Measurements from ENCODE around the gene LIX1L.
A peak's percentile ranks its signal among the peaks of the same experiment; 100 is the strongest.

Gene LIX1L

DNA sequence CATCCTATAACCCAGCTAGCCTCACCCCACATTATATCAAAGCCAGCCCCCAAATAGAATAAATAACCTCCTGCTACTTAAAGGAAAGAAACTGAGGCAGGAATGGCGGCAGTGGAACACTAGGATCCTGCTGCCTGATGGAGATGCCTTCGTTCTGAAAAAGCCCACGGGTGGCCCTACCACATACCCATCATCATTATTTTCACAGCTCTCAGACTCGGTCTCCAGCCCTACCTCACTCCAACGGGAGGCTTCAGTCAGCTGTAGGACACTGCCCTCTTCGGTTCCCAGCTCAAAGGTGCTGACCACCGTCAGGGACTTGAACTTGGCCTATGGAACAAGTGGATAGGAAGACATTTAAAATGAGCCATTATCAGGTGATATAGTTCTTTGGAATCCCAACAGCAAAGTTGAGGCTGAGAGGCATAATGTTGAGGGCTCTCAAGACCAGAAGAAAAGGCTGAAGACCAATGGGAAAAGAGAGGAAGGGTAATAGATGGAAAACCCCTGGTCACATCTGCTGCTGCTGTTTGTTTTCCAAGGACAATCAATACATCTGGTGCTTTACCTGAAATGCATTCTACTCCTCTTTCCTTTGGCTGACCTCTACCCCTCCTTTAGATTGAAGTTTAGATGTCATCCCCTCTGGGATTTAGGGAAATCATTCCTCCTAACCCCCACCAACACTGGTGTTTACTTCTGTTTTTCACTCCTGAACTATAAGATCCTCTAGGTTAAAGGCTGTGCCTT is 64.3 kb downstream of the LIX1L start:
- DNase-seq (ENCODE audit: low spot score) = no peak

DNA sequence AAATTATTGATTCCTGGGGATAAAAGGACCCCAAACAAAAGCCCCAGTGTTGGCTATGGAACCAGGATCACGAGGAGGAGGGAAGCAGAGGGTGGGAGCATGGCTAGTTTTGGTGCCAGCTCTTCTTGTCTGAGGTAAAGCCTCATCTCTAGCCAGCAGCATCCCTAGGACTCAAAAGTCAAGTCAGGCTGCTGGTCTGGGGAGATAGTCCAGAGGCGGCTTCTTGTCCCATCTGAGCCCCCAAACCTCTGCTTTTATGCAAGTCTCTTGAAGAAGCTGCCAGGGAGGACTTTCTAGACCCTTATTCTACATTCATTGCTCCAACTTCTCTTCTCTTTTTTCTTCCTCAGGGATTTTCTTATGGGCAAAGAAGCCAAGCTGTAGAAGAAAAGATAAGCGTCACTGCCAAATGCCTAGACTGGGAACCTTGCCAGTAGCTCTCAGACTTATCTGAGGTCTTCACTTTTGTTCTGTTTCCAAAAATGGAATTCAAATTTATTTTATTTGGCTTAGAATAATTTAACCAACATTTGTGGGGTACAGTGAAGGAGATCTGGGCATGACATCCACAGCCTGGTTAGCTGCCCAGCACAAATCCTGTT is 65.2 kb downstream of the LIX1L start:
- no peak for DNase-seq (ENCODE audit: low spot score)

DNA sequence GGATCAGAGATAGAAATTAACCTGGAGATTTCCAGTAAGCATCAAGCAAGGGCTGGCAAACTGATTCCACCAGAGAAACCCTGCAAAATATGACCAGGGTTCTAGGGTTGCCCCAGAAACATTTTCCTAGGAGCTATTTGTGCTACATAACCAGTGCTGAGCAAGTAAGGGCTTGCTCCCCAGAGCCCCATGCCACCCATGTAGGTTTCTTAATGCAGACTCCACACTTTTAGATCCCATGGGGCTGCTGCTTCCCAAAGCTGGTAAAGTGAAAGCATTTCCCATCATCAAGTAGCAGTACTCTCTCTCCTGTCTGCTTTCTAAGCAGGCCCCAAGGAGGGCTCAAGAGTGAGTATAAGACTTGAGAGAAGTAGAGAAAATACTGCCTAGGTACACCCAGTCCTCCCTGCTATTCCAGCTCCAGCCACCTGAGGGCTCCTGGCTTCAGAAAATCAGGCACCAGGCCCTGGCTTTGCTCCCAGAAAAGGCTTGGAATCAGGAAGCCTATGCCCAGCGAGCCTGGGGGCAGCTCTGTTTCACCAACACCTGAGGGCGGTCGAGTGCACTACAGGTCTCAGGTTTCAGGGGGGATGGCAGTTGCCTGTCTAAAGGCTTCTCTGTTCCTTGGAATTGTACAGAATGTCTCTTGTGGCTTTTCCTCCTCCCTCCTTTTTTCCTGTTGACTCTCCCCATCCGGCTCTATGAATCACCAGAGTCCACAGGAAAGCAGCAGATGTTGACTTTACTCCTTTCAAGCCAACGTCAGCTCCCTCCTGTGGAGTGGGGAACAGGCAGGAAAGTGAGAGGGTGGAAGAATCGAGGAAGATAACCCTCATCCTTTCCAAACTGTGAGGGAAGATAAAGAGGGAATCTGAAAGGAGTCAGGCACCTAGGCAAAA is 66.0 kb downstream of the LIX1L start:
- peak; percentile 39 for DNase-seq (ENCODE audit: low spot score)

- DNase-seq (ENCODE audit: low spot score) = no peak
Observed at GRCh38 chr1:145891143-145891542, 66.7 kb downstream of the LIX1L start.

DNA sequence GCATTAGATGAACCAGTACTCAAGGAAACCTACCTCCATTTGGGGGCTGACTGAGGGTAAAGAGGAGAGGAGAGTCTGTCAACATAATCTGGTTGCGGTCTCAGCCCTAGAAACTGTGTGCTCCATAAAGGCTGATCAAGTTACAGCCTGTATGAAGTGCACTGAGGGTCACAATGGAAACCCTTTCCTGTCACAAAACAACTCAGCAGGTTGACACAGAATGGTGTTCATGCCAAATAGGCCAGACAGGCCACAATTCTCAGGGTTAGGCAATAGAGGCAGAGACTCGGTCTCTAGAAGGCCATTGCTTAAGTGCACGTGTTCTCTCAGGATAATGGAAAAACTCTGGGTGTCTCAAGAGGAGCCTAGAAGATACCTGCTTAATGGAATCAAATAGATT is 68.1 kb downstream of the LIX1L start:
- DNase-seq (ENCODE audit: low spot score) = no peak

DNA sequence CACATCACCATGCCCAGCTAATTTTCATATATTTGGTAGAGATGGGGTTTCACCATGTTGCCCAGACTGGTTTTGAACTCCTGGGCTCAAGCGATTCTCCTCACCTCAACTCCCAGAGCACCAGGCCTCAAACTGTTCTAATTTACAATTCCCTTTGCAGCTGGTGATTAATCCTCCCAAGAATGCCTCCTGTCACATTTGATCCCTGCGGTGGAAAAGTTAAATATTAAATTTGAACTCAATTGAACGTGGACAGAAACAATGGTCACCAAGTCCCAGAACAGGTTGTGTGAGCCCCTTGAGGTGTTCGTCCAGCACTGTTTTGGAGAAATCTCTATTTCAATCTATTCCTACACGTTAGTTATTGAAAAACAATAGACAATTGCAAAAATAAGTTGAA is 70.2 kb downstream of the LIX1L start:
- DNase-seq (ENCODE audit: low spot score) = no peak

GRCh38 chr1:145886816-145887215 is 71.0 kb downstream of the LIX1L start:
- no peak for DNase-seq (ENCODE audit: low spot score)

GRCh38 chr1:145886390-145886789 is 71.4 kb downstream of the LIX1L start:
- DNase-seq (ENCODE audit: low spot score) = no peak

DNA sequence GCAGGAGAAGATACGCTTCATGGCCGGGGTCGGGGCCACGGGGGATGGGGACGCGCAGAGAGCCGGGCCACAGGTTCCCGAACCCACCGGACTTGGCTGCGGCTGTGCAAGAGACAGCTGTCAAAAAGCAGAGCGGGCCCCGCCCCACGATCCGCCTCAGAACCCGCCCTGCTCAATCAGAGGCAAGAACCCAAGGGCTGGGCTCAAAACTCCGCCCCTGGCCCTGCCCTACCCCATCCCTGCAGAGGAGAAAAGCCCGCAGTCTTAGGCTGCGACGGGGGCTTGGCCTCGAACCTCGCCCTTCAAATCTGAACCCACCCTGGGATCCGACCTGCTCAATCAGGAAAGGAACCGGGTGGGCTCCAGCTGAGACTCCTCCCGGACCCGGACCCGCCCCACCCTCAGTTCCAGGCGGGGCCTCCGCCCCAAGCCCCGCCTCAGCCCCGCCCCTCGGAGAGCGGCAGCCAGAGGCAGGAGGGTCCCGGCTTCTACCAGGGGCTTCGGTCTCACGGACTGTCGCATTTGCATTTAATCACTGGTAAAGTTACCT is 72.0 kb downstream of the LIX1L start, which contains the start of gene ANKRD35:
Gene ANKRD35 (minus strand): TSS at position 129 of the 550 bp plus-strand sequence. CDS start 108 bp downstream, at position 21.
- peak; percentile 77 for DNase-seq (ENCODE audit: low spot score)

GRCh38 chr1:145884675-145885074 is 73.1 kb downstream of the LIX1L start:
- no peak for DNase-seq (ENCODE audit: low spot score)

All from CD4-positive, alpha-beta T cell treated with Interleukin-15 for 4 hours (primary cell).